B cell (primary cell): ENCODE measurements around the gene GIPC1. TPM values are rescaled to one million over a fixed set of nuclear protein-coding genes. Genes with fewer than 3 reads are reported as not detected.

Source experiments
- ATAC-seq: fragments of 200-7000 bp; cut with Tn5 transposase; one replicate; pipeline ENCODE4 v1.10.0; 2021; ENCODE audit warnings: low read depth, mild to moderate bottlenecking, moderate number of reproducible peaks, moderate library complexity
- CTCF ChIA-PET: fragments of 350-600 bp; sonication (Branson Sonifier 250); formaldehyde crosslinking; loops from one replicate; lab custom pipeline; 2021; ENCODE audit warnings: antibody characterized with exemption, inconsistent platforms; lab: Charles Lee
- POLR2A ChIA-PET: fragments of 350-600 bp; sonication (Branson Sonifier 250); formaldehyde crosslinking; loops from one replicate; lab custom pipeline; 2021; ENCODE audit warnings: antibody characterized with exemption; lab: Charles Lee
- DNase-seq: peaks from one replicate; pipeline ENCODE4 v3.0.0; 2013
- H2AFZ ChIP-seq: 2 replicates; pipeline ENCODE4 v1.6.1; 2012; ENCODE audit warnings: mild to moderate bottlenecking, low read depth, low read length; ENCODE audit not compliant: insufficient read depth, poor library complexity, severe bottlenecking
- H3K27ac ChIP-seq, 2 donors: 1 replicate in 1 of 2; 2 replicates in 1 of 2; pipeline ENCODE4 v1.5.1; 2012 to 2013; ENCODE audit warnings: low read length in 2 of 2, mild to moderate bottlenecking in 2 of 2, moderate library complexity in 1 of 2
- H3K27me3 ChIP-seq, 4 experiments: fragments of 200-600 bp in 1 of 4; sonication (generic) in 1 of 4; replicated peaks in 1 of 4; 1 replicate in 2 of 4; 2 replicates in 2 of 4; pipeline versions ENCODE4 v1.6.1 to v1.7.0; 2013 to 2016; ENCODE audit warnings: low read length in 3 of 4, mild to moderate bottlenecking in 2 of 4, mixed read lengths in 1 of 4, moderate library complexity in 1 of 4; ENCODE audit not compliant: insufficient read depth in 4 of 4, control insufficient read depth in 3 of 4; ENCODE audit errors: control extremely low read depth in 1 of 4
- H3K36me3 ChIP-seq, 2 experiments: replicated peaks in 1 of 2; 1 replicate in 1 of 2; 2 replicates in 1 of 2; pipeline versions ENCODE4 v1.6.1 to v1.7.1; 2013; ENCODE audit warnings: low read length in 1 of 2; ENCODE audit not compliant: insufficient read depth in 2 of 2, control insufficient read depth in 1 of 2; ENCODE audit errors: control extremely low read depth in 1 of 2, extremely low read depth in 1 of 2
- H3K4me1 ChIP-seq, 2 donors: fragments of 200-600 bp in 1 of 2; sonication (generic) in 1 of 2; 1 replicate in 1 of 2; 2 replicates in 1 of 2; pipeline versions ENCODE4 v1.5.1 to v1.6.1; 2013 to 2017; ENCODE audit warnings: low read length in 2 of 2; ENCODE audit not compliant: control insufficient read depth in 2 of 2, insufficient read depth in 2 of 2
- H3K4me2 ChIP-seq: replicated peaks from 2 replicates; pipeline ENCODE3; 2012; ENCODE audit warnings: mild to moderate bottlenecking, low read depth, low read length; ENCODE audit not compliant: poor library complexity, severe bottlenecking
- H3K4me3 ChIP-seq, 5 experiments: fragments of 200-600 bp in 1 of 5; sonication (generic) in 1 of 5; 1 replicate in 3 of 5; 2 replicates in 2 of 5; pipeline versions ENCODE4 v1.5.1 to v1.7.0; 2011 to 2016; ENCODE audit warnings: low read length in 4 of 5, mild to moderate bottlenecking in 4 of 5, low read depth in 2 of 5, control low read depth in 1 of 5, moderate library complexity in 1 of 5; ENCODE audit not compliant: insufficient read depth in 1 of 5; ENCODE audit errors: control extremely low read depth in 1 of 5, extremely low read depth in 1 of 5
- H3K79me2 ChIP-seq: fragments of 200-600 bp; sonication (generic); one replicate; pipeline ENCODE4 v1.6.0; 2016; ENCODE audit warnings: low read length; ENCODE audit not compliant: control insufficient read depth, insufficient read depth
- H3K9ac ChIP-seq: fragments of 200-600 bp; sonication (generic); 2 replicates; pipeline ENCODE4 v1.6.1; 2017; ENCODE audit warnings: mild to moderate bottlenecking, low read length, moderate library complexity
- H3K9me3 ChIP-seq, 3 donors: one replicate each; pipeline versions ENCODE4 v1.6.1 to v1.7.1; 2013; ENCODE audit warnings: low read length in 2 of 3; ENCODE audit not compliant: control insufficient read depth in 2 of 3, insufficient read depth in 1 of 3; ENCODE audit errors: control extremely low read depth in 1 of 3
- H4K20me1 ChIP-seq: 2 replicates; pipeline ENCODE4 v1.6.0; 2012; ENCODE audit warnings: mild to moderate bottlenecking, low read length; ENCODE audit not compliant: insufficient read depth, control insufficient read depth, poor library complexity, severe bottlenecking
- H3K27ac Mint-ChIP-seq: one replicate; pipeline ENCODE4 v1.8.0; 2021; ENCODE audit warnings: mixed read lengths
- H3K27me3 Mint-ChIP-seq: one replicate; pipeline ENCODE4 v1.8.0; 2021; ENCODE audit warnings: mixed read lengths
- H3K4me1 Mint-ChIP-seq: one replicate; pipeline ENCODE4 v1.8.0; 2021; ENCODE audit warnings: mixed read lengths
- H3K4me3 Mint-ChIP-seq: one replicate; pipeline ENCODE4 v1.8.0; 2021; ENCODE audit warnings: mixed read lengths
- H3K9me3 Mint-ChIP-seq: one replicate; pipeline ENCODE4 v1.8.0; 2022; ENCODE audit warnings: mixed read lengths; ENCODE audit not compliant: insufficient read depth
- EZH2 ChIP-seq: IDR thresholded peaks from 2 replicates; pipeline ENCODE4 v1.6.1; 2012; ENCODE audit warnings: borderline replicate concordance, low read depth, mild to moderate bottlenecking, moderate library complexity, low read length; ENCODE audit not compliant: insufficient read depth, poor library complexity, severe bottlenecking
- WGBS: methylation state at CpG from one replicate; pipeline ENCODE4 v1.1.5; 2013; ENCODE audit warnings: missing lambda C conversion rate; ENCODE audit not compliant: insufficient coverage; 5-methylcytosine and 5-hydroxymethylcytosine counted together
- intact Hi-C: fragments of 100-400 bp; cut with micrococcal nuclease; formaldehyde crosslinking; loops from one replicate; pipeline ENCODE4 v1.10.0; 2022
- polyA plus RNA-seq: library from polyadenylated mRNA; depleted of rRNA; stranded (reverse); fragments of >200 nt; gene quantifications from 2 replicates; pipeline ENCODE4 v1.2.3, GENCODE V29; 2012
- total RNA-seq, 2 donors: library from RNA; stranded (reverse); fragments of 120-200 nt in 1 of 2; gene quantifications; 1 replicate in 1 of 2; 2 replicates in 1 of 2; pipeline versions ENCODE4 v1.2.3 to v1.2.4, GENCODE V29; 2013 to 2022
- TF ChIP-seq, protein P1 (sequence below): fragments of 200-600 bp; IDR thresholded peaks from one replicate; pipeline ENCODE4 v1.8.0; 2022; ENCODE audit warnings: antibody characterized with exemption, mild to moderate bottlenecking

GIPC1 gene
- total and polyA plus RNA-seq, 2 donors (not counting 1 experiment from before 2014, with no cell fraction given): 11.3 to 12.0 TPM

DNA sequence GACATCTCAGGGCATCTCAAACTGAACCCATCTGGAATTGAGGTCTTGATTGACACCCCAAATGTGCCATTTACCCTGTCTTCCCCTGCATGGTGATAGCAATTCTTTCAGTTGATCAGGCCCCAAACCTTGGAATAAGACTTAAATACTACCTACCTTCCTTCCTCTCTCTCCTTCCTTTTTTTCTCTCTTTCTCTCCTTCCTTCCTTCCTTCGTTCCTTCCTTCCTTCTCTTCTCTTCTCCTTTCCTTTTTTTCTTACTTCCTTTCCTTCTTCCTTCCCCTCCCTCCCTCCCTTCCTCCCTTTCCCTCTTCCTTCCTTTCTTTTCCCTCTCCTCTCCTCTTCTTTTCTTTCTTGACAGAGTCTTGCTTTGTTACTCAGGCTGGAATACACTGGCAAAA lies 7.4 kb upstream of the GIPC1 start:
- H3K4me1 Mint-ChIP-seq: peaks cover 3% of the 10 kb centered on the region
- no peak overlapping the region for H3K4me3 Mint-ChIP-seq
- peaks cover 14% of the 10 kb centered on the region for H3K27me3 Mint-ChIP-seq

DNA sequence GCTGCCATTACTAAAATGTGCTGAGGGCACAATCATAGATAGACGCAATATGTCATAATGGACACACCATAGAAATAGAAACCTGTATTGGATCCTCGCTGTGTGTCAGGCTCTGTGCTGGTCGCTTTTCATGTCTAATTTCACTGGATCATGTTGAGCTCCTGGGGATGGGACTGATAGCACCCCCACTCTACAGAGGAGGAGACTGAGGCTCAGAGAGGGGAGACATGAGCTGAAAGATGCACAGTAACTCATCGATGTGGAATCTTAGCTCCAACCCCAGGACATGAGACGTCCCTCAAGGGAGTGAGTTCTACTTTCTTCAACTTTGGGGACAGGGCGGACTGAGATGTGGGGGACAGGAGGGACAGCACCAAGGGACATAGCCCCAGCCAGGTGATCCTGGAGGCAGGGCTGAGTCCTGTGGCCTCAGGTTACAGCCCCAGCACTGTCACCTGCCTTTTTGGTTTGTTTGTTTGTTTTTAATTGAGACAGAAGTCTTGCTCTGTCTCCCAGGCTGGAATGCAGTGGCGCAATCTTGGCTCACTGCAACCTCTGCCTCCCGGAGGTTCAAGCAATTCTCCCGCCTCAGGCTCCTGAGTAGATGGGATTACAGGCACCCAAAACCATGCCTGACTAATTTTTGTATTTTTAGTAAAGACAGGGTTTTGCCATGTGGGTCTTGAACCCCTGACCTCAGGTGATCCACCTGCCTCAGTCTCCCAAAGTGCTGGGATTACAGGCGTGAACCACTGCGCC lies 6.6 kb upstream of the GIPC1 start:
- Histone ChIP-seq H4K20me1 (no peaks in the 10 kb centered on the region), H2AFZ (no peak overlapping the region), H3K4me3 (no peak overlapping the region), H3K36me3 (no peaks in the 10 kb centered on the region), H3K4me2 (no peak overlapping the region), H3K27me3 (peaks cover 0 to 4% (median 0%) of the 10 kb centered on the region in 4 experiments), H3K27ac (no peak overlapping the region), H3K9ac (no peak overlapping the region), H3K4me1 (no peaks in the 10 kb centered on the region), H3K79me2 (no peaks in the 10 kb centered on the region), H3K9me3 (no peaks in the 10 kb centered on the region)
- ATAC-seq (no peak), DNase-seq (no peak)
- H3K27me3 Mint-ChIP-seq: peaks cover 14% of the 10 kb centered on the region
- TF ChIP-seq, protein P1, sequence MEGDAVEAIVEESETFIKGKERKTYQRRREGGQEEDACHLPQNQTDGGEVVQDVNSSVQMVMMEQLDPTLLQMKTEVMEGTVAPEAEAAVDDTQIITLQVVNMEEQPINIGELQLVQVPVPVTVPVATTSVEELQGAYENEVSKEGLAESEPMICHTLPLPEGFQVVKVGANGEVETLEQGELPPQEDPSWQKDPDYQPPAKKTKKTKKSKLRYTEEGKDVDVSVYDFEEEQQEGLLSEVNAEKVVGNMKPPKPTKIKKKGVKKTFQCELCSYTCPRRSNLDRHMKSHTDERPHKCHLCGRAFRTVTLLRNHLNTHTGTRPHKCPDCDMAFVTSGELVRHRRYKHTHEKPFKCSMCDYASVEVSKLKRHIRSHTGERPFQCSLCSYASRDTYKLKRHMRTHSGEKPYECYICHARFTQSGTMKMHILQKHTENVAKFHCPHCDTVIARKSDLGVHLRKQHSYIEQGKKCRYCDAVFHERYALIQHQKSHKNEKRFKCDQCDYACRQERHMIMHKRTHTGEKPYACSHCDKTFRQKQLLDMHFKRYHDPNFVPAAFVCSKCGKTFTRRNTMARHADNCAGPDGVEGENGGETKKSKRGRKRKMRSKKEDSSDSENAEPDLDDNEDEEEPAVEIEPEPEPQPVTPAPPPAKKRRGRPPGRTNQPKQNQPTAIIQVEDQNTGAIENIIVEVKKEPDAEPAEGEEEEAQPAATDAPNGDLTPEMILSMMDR: no peak
- TF ChIP-seq EZH2: no peak
- no peak overlapping the region for H3K27ac Mint-ChIP-seq
- H3K9me3 Mint-ChIP-seq: no peaks in the 10 kb centered on the region
- WGBS: 89% methylated on average over 8 of the region's 11 CpGs
- H3K4me3 Mint-ChIP-seq: no peak overlapping the region
- intact Hi-C loops: no loop called here
- peaks cover 3% of the 10 kb centered on the region for H3K4me1 Mint-ChIP-seq
- POLR2A ChIA-PET: no interaction called here
- CTCF ChIA-PET: interaction anchor here (0.6 to 0.7 kb wide), 3 partner anchors 15 to 1225 kb away, joined by 3 to 4 read pairs (median 3); no protein-coding TSS in a partner anchor

More for the DNA sequence above, 7.4 kb upstream of the GIPC1 start:
- ATAC-seq (no peak), DNase-seq (no peak)
- no peak overlapping the region for H3K4me3 ChIP-seq
- H3K27me3 ChIP-seq: peaks cover 0 to 4% (median 0%) of the 10 kb centered on the region in 4 experiments
- intact Hi-C loops: no loop called here
- H3K9me3 Mint-ChIP-seq: no peaks in the 10 kb centered on the region
- 77% methylated on average over 1 of the region's 1 CpG for whole genome bisulfite sequencing
- no peak overlapping the region for H3K4me2 ChIP-seq
- H3K4me1 ChIP-seq: no peaks in the 10 kb centered on the region
- TF ChIP-seq, protein P1: no peak
- no peak for TF ChIP-seq EZH2
- POLR2A ChIA-PET: no interaction called here
- H3K79me2 ChIP-seq: no peaks in the 10 kb centered on the region
- no peaks in the 10 kb centered on the region for H3K36me3 ChIP-seq
- no peak overlapping the region for H2AFZ ChIP-seq
- H3K27ac Mint-ChIP-seq: no peak overlapping the region
- no peak overlapping the region for H3K9ac ChIP-seq
- no peaks in the 10 kb centered on the region for H4K20me1 ChIP-seq
- CTCF ChIA-PET: interaction anchor here (1.1 to 2.0 kb wide), 5 partner anchors 10 to 155 kb away, joined by 3 to 6 read pairs (median 4); partner anchors contain the start of gene DNAJB1
- H3K27ac ChIP-seq: no peak overlapping the region
- H3K9me3 ChIP-seq: no peaks in the 10 kb centered on the region
